ENCODE measurements around the gene RADIL.

GRCh38 chr7:4841836-4842235, 41.7 kb downstream of the RADIL start:
- no peak for TF ChIP-seq GATA2 (IDR thresholded peaks at IDR 0.05; ENCODE audit: low read depth, low read length)
- TF ChIP-seq GATA3 (IDR thresholded peaks at IDR 0.05; ENCODE audit: low read depth, low read length), result no peak

Data from SH-SY5Y (cell line).